ENCODE data around the gene CFAP119. TPM values are rescaled to one million over a fixed set of nuclear protein-coding genes. Genes with fewer than 3 reads are reported as not detected.
A peak's percentile ranks its signal among the peaks of the same experiment; 100 is the strongest.

Gene CFAP119
- total and polyA plus RNA-seq, 4 donors = 0.33 to 2.7 (median 1.2) TPM

DNA sequence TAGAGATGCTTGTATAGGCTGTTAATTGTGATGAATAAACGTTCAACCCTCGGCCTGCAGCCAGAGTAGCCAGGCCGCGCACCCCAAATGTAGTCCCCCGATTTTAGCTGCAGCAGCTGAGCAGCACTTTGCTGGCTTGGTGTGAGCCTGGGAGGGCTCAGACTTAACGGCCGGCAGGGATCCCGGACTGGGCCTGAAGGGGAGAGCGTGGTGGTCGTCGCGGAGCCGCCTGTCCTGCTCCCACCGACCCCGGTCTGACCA, 13.2 kb upstream of the CFAP119 start:
- Histone ChIP-seq H3K4me3 (ENCODE audit: low read depth in 1 of 3, low read length in 3 of 3) (peak overlapping the region; percentile 54 to 82 (median 80)), H3K27me3 (ENCODE audit: control insufficient read depth in 4 of 4, insufficient read depth in 4 of 4, low read length in 3 of 4) (no peaks in the 10 kb centered on the region), H3K9ac (ENCODE audit: low read depth in 1 of 2, low read length in 2 of 2) (peak overlapping the region in 1 of 2 donors; percentile 82), H3K36me3 (ENCODE audit: control insufficient read depth in 4 of 4, insufficient read depth in 3 of 4, low read depth in 1 of 4, low read length in 3 of 4) (peaks cover 9 to 38% (median 24%) of the 10 kb centered on the region in 4 donors), H3K9me3 (ENCODE audit: control insufficient read depth in 4 of 4, low read length in 3 of 4) (no peaks in the 10 kb centered on the region), H3K27ac (ENCODE audit: low read depth in 1 of 2, low read length in 2 of 2) (peak overlapping the region; percentile 79 to 95), H3K4me1 (ENCODE audit: control insufficient read depth in 4 of 4, insufficient read depth in 4 of 4, low read length in 3 of 4) (peaks cover 2 to 14% (median 7%) of the 10 kb centered on the region in 4 donors)
- WGBS = 14% methylated on average over 15 of the region's 15 CpGs
- TF ChIP-seq, protein P1, sequence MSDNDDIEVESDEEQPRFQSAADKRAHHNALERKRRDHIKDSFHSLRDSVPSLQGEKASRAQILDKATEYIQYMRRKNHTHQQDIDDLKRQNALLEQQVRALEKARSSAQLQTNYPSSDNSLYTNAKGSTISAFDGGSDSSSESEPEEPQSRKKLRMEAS (IDR thresholded peaks at IDR 0.05) = no peak
- TF ChIP-seq, protein P2, sequence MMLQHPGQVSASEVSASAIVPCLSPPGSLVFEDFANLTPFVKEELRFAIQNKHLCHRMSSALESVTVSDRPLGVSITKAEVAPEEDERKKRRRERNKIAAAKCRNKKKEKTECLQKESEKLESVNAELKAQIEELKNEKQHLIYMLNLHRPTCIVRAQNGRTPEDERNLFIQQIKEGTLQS (IDR thresholded peaks at IDR 0.05) = no peak
- TF ChIP-seq GABPA (IDR thresholded peaks at IDR 0.05 in 1 of 2, conservative IDR thresholded peaks at IDR 0.05 in 1 of 2) = no peak
- TF ChIP-seq, protein P3, sequence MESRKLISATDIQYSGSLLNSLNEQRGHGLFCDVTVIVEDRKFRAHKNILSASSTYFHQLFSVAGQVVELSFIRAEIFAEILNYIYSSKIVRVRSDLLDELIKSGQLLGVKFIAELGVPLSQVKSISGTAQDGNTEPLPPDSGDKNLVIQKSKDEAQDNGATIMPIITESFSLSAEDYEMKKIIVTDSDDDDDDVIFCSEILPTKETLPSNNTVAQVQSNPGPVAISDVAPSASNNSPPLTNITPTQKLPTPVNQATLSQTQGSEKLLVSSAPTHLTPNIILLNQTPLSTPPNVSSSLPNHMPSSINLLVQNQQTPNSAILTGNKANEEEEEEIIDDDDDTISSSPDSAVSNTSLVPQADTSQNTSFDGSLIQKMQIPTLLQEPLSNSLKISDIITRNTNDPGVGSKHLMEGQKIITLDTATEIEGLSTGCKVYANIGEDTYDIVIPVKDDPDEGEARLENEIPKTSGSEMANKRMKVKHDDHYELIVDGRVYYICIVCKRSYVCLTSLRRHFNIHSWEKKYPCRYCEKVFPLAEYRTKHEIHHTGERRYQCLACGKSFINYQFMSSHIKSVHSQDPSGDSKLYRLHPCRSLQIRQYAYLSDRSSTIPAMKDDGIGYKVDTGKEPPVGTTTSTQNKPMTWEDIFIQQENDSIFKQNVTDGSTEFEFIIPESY (IDR thresholded peaks at IDR 0.05) = no peak
- no peak for TF ChIP-seq NR2F2 (IDR thresholded peaks at IDR 0.05)
- no peak for TF ChIP-seq RXRA (IDR thresholded peaks at IDR 0.05)
- no peak for TF ChIP-seq HNF4A (conservative IDR thresholded peaks at IDR 0.05)
- no peak for TF ChIP-seq EGR1 (IDR thresholded peaks at IDR 0.05; ENCODE audit: low read depth in 2 of 2)
- TF ChIP-seq, protein P4, sequence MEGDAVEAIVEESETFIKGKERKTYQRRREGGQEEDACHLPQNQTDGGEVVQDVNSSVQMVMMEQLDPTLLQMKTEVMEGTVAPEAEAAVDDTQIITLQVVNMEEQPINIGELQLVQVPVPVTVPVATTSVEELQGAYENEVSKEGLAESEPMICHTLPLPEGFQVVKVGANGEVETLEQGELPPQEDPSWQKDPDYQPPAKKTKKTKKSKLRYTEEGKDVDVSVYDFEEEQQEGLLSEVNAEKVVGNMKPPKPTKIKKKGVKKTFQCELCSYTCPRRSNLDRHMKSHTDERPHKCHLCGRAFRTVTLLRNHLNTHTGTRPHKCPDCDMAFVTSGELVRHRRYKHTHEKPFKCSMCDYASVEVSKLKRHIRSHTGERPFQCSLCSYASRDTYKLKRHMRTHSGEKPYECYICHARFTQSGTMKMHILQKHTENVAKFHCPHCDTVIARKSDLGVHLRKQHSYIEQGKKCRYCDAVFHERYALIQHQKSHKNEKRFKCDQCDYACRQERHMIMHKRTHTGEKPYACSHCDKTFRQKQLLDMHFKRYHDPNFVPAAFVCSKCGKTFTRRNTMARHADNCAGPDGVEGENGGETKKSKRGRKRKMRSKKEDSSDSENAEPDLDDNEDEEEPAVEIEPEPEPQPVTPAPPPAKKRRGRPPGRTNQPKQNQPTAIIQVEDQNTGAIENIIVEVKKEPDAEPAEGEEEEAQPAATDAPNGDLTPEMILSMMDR (IDR thresholded peaks at IDR 0.05; ENCODE audit: low read depth, low read length, missing input control) = no peak
- TF ChIP-seq RAD21 (IDR thresholded peaks at IDR 0.05) = no peak
- TF ChIP-seq TAF1 (conservative IDR thresholded peaks at IDR 0.05) = no peak
- no peak for TF ChIP-seq FOXA2 (IDR thresholded peaks at IDR 0.05)
- TF ChIP-seq, protein P5, sequence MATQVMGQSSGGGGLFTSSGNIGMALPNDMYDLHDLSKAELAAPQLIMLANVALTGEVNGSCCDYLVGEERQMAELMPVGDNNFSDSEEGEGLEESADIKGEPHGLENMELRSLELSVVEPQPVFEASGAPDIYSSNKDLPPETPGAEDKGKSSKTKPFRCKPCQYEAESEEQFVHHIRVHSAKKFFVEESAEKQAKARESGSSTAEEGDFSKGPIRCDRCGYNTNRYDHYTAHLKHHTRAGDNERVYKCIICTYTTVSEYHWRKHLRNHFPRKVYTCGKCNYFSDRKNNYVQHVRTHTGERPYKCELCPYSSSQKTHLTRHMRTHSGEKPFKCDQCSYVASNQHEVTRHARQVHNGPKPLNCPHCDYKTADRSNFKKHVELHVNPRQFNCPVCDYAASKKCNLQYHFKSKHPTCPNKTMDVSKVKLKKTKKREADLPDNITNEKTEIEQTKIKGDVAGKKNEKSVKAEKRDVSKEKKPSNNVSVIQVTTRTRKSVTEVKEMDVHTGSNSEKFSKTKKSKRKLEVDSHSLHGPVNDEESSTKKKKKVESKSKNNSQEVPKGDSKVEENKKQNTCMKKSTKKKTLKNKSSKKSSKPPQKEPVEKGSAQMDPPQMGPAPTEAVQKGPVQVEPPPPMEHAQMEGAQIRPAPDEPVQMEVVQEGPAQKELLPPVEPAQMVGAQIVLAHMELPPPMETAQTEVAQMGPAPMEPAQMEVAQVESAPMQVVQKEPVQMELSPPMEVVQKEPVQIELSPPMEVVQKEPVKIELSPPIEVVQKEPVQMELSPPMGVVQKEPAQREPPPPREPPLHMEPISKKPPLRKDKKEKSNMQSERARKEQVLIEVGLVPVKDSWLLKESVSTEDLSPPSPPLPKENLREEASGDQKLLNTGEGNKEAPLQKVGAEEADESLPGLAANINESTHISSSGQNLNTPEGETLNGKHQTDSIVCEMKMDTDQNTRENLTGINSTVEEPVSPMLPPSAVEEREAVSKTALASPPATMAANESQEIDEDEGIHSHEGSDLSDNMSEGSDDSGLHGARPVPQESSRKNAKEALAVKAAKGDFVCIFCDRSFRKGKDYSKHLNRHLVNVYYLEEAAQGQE (IDR thresholded peaks at IDR 0.05) = no peak
- no peak for TF ChIP-seq YY1 (IDR thresholded peaks at IDR 0.05)
- no peak for TF ChIP-seq JUND (IDR thresholded peaks at IDR 0.05)
- no peak for TF ChIP-seq FOXA1 (IDR thresholded peaks at IDR 0.05)
- TF ChIP-seq SP1 (IDR thresholded peaks at IDR 0.05) = no peak
- no peak for TF ChIP-seq HNF4G (IDR thresholded peaks at IDR 0.05)
- DNase-seq (ENCODE audit: low spot score) = no peak
